ENCODE measurements around the gene MLC1. TPM values are rescaled to one million over a fixed set of nuclear protein-coding genes. Genes with fewer than 3 reads are reported as not detected.

The MLC1 gene
- total RNA-seq, 1 donor, result under 0.01 TPM

GRCh38 chr22:50009765-50010675, 75.2 kb downstream of the MLC1 start:
- Histone ChIP-seq H3K27me3 (ENCODE audit: insufficient read depth, low read length) (peaks cover 46% of the 10 kb centered on the region), H3K36me3 (ENCODE audit: insufficient read depth, low read length) (no peaks in the 10 kb centered on the region), H3K4me2 (ENCODE audit: insufficient read depth, low read length) (no peak overlapping the region), H2AFZ (ENCODE audit: low read length) (no peak overlapping the region), H3K4me1 (ENCODE audit: insufficient read depth, low read length) (no peaks in the 10 kb centered on the region), H3K27ac (ENCODE audit: low read depth, low read length) (no peak overlapping the region), H3K4me3 (ENCODE audit: insufficient read depth, low read length) (no peak overlapping the region), H4K20me1 (ENCODE audit: insufficient read depth, low read length) (no peaks in the 10 kb centered on the region), H3K9me3 (ENCODE audit: low read depth, low read length) (no peaks in the 10 kb centered on the region), H3K79me2 (ENCODE audit: insufficient read depth, low read length) (no peaks in the 10 kb centered on the region)
- peak; percentile 77 for DNase-seq (ENCODE audit: insufficient read length, low spot score, missing footprints)
- TF ChIP-seq CTCF (IDR thresholded peaks at IDR 0.05; ENCODE audit: extremely low read depth, low read depth, low read length), result no peak

Other genes with a start within 250 kb of the MLC1 start
- gene ZBED4, start 231.6 kb downstream of the MLC1 start, total RNA-seq, result 8.0 and 8.3 TPM in 2 replicates
- 18.8 and 20.0 TPM in 2 replicates for gene ALG12, start 167.0 kb downstream of the MLC1 start, total RNA-seq
- gene CRELD2, start 166.8 kb downstream of the MLC1 start, total RNA-seq, result 28.0 and 31.1 TPM in 2 replicates
- gene PIM3, start 124.7 kb downstream of the MLC1 start, total RNA-seq, result 14.4 and 19.9 TPM in 2 replicates
- gene IL17REL, start 72.7 kb downstream of the MLC1 start, total RNA-seq, result not detected in 2 replicates
- not detected in 2 replicates for gene TTLL8, start 27.1 kb downstream of the MLC1 start, total RNA-seq
- gene MOV10L1, start 4.6 kb upstream of the MLC1 start, total RNA-seq, result 0.36 and 0.59 TPM in 2 replicates
- gene PANX2, start 85.3 kb upstream of the MLC1 start, total RNA-seq, result under 0.01 and 0.29 TPM in 2 replicates
- 13.6 and 13.8 TPM in 2 replicates for gene TRABD, start 100.5 kb upstream of the MLC1 start, total RNA-seq
- 13.0 and 15.6 TPM in 2 replicates for gene SELENOO, start 115.6 kb upstream of the MLC1 start, total RNA-seq
- 26.5 and 28.2 TPM in 2 replicates for gene TUBGCP6, start 159.6 kb upstream of the MLC1 start, total RNA-seq
- gene HDAC10, start 165.8 kb upstream of the MLC1 start, total RNA-seq, result 19.2 and 20.6 TPM in 2 replicates
- gene MAPK12, start 176.3 kb upstream of the MLC1 start, total RNA-seq, result 24.8 and 34.0 TPM in 2 replicates
- gene MAPK11, start 185.0 kb upstream of the MLC1 start, total RNA-seq, result 2.9 and 6.2 TPM in 2 replicates
- 166 and 209 TPM in 2 replicates for gene PLXNB2, start 222.2 kb upstream of the MLC1 start, total RNA-seq
- 5.9 and 6.5 TPM in 2 replicates for gene DENND6B, start 241.6 kb upstream of the MLC1 start, total RNA-seq

Data from osteoblast (primary cell).